ENCODE results near the gene DYNC1H1.
A peak's percentile ranks its signal among the peaks of the same experiment; 100 is the strongest.

Gene DYNC1H1

DNA sequence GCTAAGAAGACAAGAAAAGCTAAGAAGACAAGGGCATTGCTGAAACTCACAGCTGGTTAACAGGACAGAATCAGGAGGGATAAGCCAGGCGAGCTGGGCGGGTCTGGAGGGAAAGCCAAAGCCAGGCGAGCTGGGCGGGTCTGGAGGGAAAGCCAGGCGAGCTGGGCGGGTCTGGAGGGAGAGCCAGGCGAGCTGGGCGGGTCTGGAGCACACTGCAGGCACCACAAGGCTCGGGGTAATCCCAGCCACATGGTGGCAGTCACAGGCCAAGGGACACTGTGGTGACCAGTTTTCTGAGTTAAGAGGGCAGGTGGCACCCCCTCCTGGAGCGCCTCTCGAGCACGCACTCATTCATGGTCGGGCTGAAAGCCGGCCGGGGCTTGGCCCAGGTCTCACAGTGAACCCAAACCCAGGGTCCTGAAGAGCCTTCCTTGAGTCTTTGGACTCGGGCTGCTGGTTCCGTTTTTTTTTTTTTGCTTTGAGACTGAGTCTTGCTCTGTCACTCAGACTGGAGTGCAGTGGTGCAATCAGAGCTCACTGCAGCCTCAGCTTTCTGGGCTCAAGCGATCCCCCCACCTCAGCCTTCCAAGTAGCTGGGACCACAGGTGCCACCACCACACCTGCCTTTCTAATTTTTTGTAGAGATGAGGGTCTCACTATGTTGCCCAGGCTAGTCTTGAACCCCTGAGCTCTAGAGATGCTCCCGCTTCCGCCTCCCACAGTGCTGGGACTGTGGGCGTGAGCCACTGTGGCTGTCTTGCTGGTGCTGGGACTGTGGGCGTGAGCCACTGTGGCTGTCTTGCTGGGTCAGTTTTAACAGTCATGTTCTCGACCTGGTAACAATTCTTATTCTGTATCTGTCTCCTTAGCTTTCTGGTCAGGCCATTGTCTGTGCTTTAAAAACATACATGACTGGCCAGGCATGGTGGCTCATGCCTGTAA lies 82.2 kb downstream of the DYNC1H1 start (continued):
- TF ChIP-seq ZNF174 (tag by site-specific recombination; IDR thresholded peaks at IDR 0.05) (no peak), KLF1 (tag by site-specific recombination; IDR thresholded peaks at IDR 0.05) (peak; percentile 90), ZBTB17 (tag by site-specific recombination; IDR thresholded peaks at IDR 0.05) (peak; percentile 56; the same call in 1 of the 2 replicates), ZNF132 (tag by site-specific recombination; IDR thresholded peaks at IDR 0.05; ENCODE audit: borderline replicate concordance) (no peak), ZSCAN23 (tag by site-specific recombination; IDR thresholded peaks at IDR 0.05) (no peak), BCL11B (tag by site-specific recombination; IDR thresholded peaks at IDR 0.05; ENCODE audit: low read depth) (no peak), ZNF660 (tag by site-specific recombination; IDR thresholded peaks at IDR 0.05) (0 out of 2 replicates have a peak, but pooled peaks have one; percentile 43), ZNF19 (tag by site-specific recombination; IDR thresholded peaks at IDR 0.05; ENCODE audit: low read depth) (no peak), HOXA7 (CRISPR knock-in tag; IDR thresholded peaks at IDR 0.05; ENCODE audit: borderline replicate concordance) (no peak), ZNF239 (tag by site-specific recombination; IDR thresholded peaks at IDR 0.05) (no peak), ZNF837 (tag by site-specific recombination; IDR thresholded peaks at IDR 0.05) (no peak), FEZF1 (tag by site-specific recombination; IDR thresholded peaks at IDR 0.05) (no peak), ZNF350 (tag by site-specific recombination; IDR thresholded peaks at IDR 0.05) (no peak), SCRT2 (tag by site-specific recombination; IDR thresholded peaks at IDR 0.05) (no peak), ZNF248 (tag by site-specific recombination; IDR thresholded peaks at IDR 0.05) (no peak), ZSCAN30 (tag by site-specific recombination; IDR thresholded peaks at IDR 0.05) (peak; percentile 74; the same call in 1 of the 2 replicates), WT1 (tag by site-specific recombination; IDR thresholded peaks at IDR 0.05) (no peak), SP2 (tag by site-specific recombination; IDR thresholded peaks at IDR 0.05) (peak; percentile 77), ZEB2 (tag by site-specific recombination; IDR thresholded peaks at IDR 0.05) (no peak; the same call in 1 of the 2 replicates), ZNF670 (tag by site-specific recombination; IDR thresholded peaks at IDR 0.05; ENCODE audit: low read depth) (no peak), ZBTB20 (tag by site-specific recombination; IDR thresholded peaks at IDR 0.05) (no peak), RBAK (tag by site-specific recombination; IDR thresholded peaks at IDR 0.05) (no peak), ZNF571 (tag by site-specific recombination; IDR thresholded peaks at IDR 0.05) (no peak), INSM2 (tag by site-specific recombination; IDR thresholded peaks at IDR 0.05) (no peak), PRDM6 (tag by site-specific recombination; IDR thresholded peaks at IDR 0.05) (no peak), BCL11A (tag by site-specific recombination; IDR thresholded peaks at IDR 0.05; ENCODE audit: low read depth) (no peak), ZNF530 (tag by site-specific recombination; IDR thresholded peaks at IDR 0.05; ENCODE audit: low read depth) (no peak)
- TF ChIP-seq, protein P1, sequence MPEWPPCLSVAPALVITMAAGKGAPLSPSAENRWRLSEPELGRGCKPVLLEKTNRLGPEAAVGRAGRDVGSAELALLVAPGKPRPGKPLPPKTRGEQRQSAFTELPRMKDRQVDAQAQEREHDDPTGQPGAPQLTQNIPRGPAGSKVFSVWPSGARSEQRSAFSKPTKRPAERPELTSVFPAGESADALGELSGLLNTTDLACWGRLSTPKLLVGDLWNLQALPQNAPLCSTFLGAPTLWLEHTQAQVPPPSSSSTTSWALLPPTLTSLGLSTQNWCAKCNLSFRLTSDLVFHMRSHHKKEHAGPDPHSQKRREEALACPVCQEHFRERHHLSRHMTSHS (tag by site-specific recombination; IDR thresholded peaks at IDR 0.05): no peak
- TF ChIP-seq, protein P2, sequence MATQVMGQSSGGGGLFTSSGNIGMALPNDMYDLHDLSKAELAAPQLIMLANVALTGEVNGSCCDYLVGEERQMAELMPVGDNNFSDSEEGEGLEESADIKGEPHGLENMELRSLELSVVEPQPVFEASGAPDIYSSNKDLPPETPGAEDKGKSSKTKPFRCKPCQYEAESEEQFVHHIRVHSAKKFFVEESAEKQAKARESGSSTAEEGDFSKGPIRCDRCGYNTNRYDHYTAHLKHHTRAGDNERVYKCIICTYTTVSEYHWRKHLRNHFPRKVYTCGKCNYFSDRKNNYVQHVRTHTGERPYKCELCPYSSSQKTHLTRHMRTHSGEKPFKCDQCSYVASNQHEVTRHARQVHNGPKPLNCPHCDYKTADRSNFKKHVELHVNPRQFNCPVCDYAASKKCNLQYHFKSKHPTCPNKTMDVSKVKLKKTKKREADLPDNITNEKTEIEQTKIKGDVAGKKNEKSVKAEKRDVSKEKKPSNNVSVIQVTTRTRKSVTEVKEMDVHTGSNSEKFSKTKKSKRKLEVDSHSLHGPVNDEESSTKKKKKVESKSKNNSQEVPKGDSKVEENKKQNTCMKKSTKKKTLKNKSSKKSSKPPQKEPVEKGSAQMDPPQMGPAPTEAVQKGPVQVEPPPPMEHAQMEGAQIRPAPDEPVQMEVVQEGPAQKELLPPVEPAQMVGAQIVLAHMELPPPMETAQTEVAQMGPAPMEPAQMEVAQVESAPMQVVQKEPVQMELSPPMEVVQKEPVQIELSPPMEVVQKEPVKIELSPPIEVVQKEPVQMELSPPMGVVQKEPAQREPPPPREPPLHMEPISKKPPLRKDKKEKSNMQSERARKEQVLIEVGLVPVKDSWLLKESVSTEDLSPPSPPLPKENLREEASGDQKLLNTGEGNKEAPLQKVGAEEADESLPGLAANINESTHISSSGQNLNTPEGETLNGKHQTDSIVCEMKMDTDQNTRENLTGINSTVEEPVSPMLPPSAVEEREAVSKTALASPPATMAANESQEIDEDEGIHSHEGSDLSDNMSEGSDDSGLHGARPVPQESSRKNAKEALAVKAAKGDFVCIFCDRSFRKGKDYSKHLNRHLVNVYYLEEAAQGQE (tag by site-specific recombination; IDR thresholded peaks at IDR 0.05): no peak
- TF ChIP-seq, protein P3, sequence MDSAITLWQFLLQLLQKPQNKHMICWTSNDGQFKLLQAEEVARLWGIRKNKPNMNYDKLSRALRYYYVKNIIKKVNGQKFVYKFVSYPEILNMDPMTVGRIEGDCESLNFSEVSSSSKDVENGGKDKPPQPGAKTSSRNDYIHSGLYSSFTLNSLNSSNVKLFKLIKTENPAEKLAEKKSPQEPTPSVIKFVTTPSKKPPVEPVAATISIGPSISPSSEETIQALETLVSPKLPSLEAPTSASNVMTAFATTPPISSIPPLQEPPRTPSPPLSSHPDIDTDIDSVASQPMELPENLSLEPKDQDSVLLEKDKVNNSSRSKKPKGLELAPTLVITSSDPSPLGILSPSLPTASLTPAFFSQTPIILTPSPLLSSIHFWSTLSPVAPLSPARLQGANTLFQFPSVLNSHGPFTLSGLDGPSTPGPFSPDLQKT (IDR thresholded peaks at IDR 0.05; ENCODE audit: borderline replicate concordance, low read depth, low read length): no peak
- TF ChIP-seq, protein P4, sequence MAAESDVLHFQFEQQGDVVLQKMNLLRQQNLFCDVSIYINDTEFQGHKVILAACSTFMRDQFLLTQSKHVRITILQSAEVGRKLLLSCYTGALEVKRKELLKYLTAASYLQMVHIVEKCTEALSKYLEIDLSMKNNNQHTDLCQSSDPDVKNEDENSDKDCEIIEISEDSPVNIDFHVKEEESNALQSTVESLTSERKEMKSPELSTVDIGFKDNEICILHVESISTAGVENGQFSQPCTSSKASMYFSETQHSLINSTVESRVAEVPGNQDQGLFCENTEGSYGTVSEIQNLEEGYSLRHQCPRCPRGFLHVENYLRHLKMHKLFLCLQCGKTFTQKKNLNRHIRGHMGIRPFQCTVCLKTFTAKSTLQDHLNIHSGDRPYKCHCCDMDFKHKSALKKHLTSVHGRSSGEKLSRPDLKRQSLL (tag by site-specific recombination; IDR thresholded peaks at IDR 0.05): no peak
